Measurements from ENCODE around the gene TMEM253. TPM values are rescaled to one million over a fixed set of nuclear protein-coding genes. Genes with fewer than 3 reads are reported as not detected.

The TMEM253 gene
- total RNA-seq (2022; extraction: Qiagen RNA extraction), result 0.64 to 1.1 TPM (median 0.76 TPM) in 5 replicates

DNA sequence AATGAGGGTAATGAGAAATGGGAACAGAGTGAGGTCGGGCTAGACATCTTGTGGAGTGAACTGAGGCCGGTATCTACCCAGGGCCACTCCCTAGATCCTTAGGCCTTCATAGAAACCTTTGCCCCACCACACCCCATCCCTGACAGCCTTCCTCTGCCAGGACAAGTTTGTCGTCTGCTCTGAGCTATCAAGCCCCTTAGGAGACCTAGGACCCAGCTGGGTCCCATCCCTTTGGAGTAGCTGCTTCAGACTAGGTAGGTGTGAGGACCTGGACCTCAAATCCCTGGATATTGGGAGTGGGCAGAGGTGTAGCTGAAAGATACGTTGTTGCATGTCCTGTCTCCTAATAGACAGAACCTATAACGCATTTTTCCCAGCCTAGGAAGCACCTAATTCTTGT lies at the start of gene TMEM253:
Gene TMEM253, plus strand, starts transcription at position 136 of the 400 bp plus-strand sequence. CDS start 278 bp downstream, outside the sequence.

DNA sequence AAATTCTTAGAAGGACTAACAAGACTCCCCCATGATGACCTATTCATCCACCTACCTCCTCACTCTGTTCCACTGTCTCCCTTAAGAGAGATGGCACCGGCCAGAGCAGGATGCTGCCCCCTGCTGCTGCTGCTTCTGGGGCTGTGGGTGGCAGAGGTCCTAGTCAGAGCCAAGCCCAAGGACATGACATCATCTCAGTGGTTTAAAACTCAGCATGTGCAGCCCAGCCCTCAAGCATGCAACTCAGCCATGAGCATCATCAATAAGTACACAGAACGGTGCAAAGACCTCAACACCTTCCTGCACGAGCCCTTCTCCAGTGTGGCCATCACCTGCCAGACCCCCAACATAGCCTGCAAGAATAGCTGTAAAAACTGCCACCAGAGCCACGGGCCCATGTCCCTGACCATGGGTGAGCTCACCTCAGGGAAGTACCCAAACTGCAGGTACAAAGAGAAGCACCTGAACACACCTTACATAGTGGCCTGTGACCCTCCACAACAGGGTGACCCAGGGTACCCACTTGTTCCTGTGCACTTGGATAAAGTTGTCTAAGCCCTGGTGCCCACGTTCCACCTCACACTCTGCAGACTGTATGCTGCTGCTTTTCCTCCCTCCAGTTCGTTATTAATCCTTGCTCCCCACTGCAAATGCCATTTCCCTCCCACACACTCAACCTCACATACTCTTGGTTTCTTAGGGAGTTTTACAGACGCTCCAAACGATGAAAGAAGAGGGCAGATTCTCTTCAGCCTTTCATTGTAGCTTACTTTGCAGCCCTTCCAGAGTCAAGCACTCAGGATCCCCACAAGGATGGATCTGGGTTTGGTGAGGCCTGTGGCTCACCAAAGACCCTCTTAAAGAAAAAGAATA lies 42.8 kb upstream of the TMEM253 start, which contains the start of gene RNASE8:
Gene RNASE8, plus strand, starts transcription at position 20 of the 873 bp plus-strand sequence. Its CDS starts 71 bp downstream, at position 91.

DNA sequence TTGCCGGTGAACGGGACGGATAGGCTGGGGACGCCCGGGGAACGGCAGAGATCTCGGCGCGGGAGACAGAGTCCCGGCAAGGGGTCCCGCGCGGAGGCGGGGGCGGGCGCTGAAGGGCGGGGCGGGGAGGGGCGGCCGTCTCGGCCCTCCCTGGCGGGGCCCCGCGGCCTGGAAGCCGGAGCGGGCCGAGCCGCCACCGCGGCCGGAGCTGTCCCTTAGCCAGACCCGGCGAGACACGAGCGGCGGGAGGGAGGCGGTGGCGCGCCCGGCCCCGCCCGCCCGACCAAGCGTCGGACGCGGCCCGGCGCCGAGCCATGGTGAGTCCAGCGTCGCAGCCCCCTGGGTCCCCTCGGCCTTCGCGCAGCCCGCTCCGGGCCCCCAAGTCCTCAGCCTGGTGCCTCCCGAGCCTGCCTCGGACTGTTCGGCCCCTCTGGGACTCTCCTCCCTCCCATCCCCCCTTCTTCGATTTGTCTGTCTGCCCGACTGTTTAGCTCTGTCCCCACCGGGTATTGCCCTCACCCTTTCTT lies 30.7 kb upstream of the TMEM253 start, which contains the start of gene ARHGEF40:
Gene ARHGEF40, plus strand, starts transcription at position 222 of the 527 bp plus-strand sequence. Its CDS starts 93 bp downstream, at position 315.

DNA sequence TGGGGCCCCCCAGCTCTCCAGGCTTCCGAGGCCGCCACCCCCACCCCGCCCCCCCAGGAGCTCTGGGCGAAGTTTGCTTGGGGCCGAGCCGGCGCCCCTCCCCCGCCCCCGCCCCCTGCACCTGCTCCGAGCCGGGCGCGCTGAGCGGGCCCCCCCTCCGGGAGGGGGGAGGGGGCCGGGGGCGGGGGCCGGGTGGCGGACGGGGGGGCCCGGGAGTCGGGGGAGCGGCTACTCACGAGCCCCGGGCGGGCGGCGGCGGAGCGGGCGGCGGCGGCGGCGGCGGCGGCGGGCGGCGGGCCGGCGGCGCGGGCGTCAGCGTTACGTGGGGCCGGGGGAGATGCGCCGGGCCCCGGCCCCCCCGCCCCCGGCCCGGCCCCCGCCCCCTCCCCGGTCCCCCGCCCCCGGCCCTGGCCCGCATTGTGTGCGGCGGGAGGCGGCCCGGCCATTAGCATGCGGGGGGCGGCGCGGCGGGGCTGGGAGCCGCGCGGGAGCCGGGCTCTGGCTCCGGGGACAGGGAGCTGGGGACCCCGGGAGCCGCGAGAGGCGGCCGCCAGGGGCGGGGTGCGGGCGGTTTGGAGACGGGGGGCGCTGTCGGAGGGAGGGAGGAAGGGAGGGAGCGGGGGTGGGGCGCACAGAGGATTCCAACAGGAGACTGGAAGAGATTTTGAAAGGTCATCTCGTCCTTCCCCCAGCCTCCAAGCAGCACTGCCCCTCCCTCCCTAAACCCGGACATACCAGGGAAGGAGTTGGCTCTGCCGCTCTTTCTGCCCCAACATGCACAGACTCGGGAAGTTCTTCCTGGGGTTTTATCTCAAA lies 2.6 kb upstream of the TMEM253 start, which contains the start of gene ZNF219:
Gene ZNF219, minus strand, starts transcription at position 580 of the 816 bp plus-strand sequence. CDS start 5,064 bp downstream, outside the sequence.

Other genes starting within 250 kb of the TMEM253 start
- not detected in 5 replicates for gene RNASE3, start 209.7 kb upstream of the TMEM253 start, total RNA-seq (2022; extraction: Qiagen RNA extraction)
- gene RNASE2, start 145.6 kb upstream of the TMEM253 start, total RNA-seq (2022; extraction: Qiagen RNA extraction), result not detected in 5 replicates
- 69.9 to 81.0 TPM (median 74.6 TPM) in 5 replicates for gene METTL17, start 111.1 kb upstream of the TMEM253 start, total RNA-seq (2022; extraction: Qiagen RNA extraction)
- gene SLC39A2, start 101.8 kb upstream of the TMEM253 start, total RNA-seq (2022; extraction: Qiagen RNA extraction), result 0.17 TPM in 1 of 5 replicates, not detected in the others
- gene NDRG2, start 76.0 kb upstream of the TMEM253 start, total RNA-seq (2022; extraction: Qiagen RNA extraction), result 2.2 to 3.9 TPM (median 2.7 TPM) in 5 replicates
- not detected in 5 replicates for gene TPPP2, start 70.8 kb upstream of the TMEM253 start, total RNA-seq (2022; extraction: Qiagen RNA extraction)
- not detected in 5 replicates for gene RNASE13, start 66.3 kb upstream of the TMEM253 start, total RNA-seq (2022; extraction: Qiagen RNA extraction)
- gene RNASE7, start 58.7 kb upstream of the TMEM253 start, total RNA-seq (2022; extraction: Qiagen RNA extraction), result not detected in 5 replicates
- not detected in 5 replicates for gene RNASE8, start 43.2 kb upstream of the TMEM253 start, total RNA-seq (2022; extraction: Qiagen RNA extraction)
- 7.1 to 11.5 TPM (median 9.5 TPM) in 5 replicates for gene ARHGEF40, start 30.8 kb upstream of the TMEM253 start, total RNA-seq (2022; extraction: Qiagen RNA extraction)
- 19.4 to 32.5 TPM (median 31.9 TPM) in 5 replicates for gene ZNF219, start 2.4 kb upstream of the TMEM253 start, total RNA-seq (2022; extraction: Qiagen RNA extraction)
- not detected in 5 replicates for gene OR5AU1, start 55.0 kb downstream of the TMEM253 start, total RNA-seq (2022; extraction: Qiagen RNA extraction)
- 783 to 949 TPM (median 796 TPM) in 5 replicates for gene HNRNPC, start 168.4 kb downstream of the TMEM253 start, total RNA-seq (2022; extraction: Qiagen RNA extraction)
- 0.10 to 0.45 TPM (median 0.26 TPM) in 5 replicates for gene RPGRIP1, start 179.0 kb downstream of the TMEM253 start, total RNA-seq (2022; extraction: Qiagen RNA extraction)

Data from A549 treated with Mapracorat at 1 μM for 4 hours (cell line).